ENCODE results near the gene EDN2. TPM values are rescaled to one million over a fixed set of nuclear protein-coding genes. Genes with fewer than 3 reads are reported as not detected.

EDN2 gene
- total RNA-seq, 2 donors from 2014 or later, result not detected

- no peak for TF ChIP-seq CTCF (IDR thresholded peaks at IDR 0.05)
- H3K4me1 ChIP-seq (ENCODE audit: control insufficient read depth in 1 of 2, low read depth in 2 of 2), result peaks cover 44 to 79% of the 10 kb centered on the region in 2 donors
- no peaks in the 10 kb centered on the region for H3K9me3 ChIP-seq
- no peak overlapping the region for H3K4me3 ChIP-seq
- ATAC-seq (ENCODE audit: insufficient number of reproducible peaks, low FRiP score, low read depth), result no peak
- H3K27me3 ChIP-seq (replicated peaks; ENCODE audit: insufficient read depth), result no peaks in the 10 kb centered on the region
- no peaks in the 10 kb centered on the region for H3K36me3 ChIP-seq
- DNase-seq (ENCODE audit: low spot score), result no peak
- peak overlapping the region; percentile 84 to 87 for H3K27ac ChIP-seq
These were observed 13.1 kb upstream of the EDN2 start for GRCh38 chr1:41497461-41498030.

GRCh38 chr1:41497056-41497440 lies 12.6 kb upstream of the EDN2 start:
- ATAC-seq (ENCODE audit: insufficient number of reproducible peaks, low FRiP score, low read depth), result no peak
- Histone ChIP-seq H3K36me3 (no peaks in the 10 kb centered on the region), H3K27ac (peak overlapping the region; percentile 84 to 87), H3K9me3 (no peaks in the 10 kb centered on the region), H3K27me3 (replicated peaks; ENCODE audit: insufficient read depth) (no peaks in the 10 kb centered on the region), H3K4me3 (peak overlapping the region; percentile 67), H3K4me1 (ENCODE audit: control insufficient read depth in 1 of 2, low read depth in 2 of 2) (peaks cover 44 to 83% of the 10 kb centered on the region in 2 donors)
- TF ChIP-seq CTCF (IDR thresholded peaks at IDR 0.05), result no peak
- no peak for DNase-seq (ENCODE audit: low spot score)

GRCh38 chr1:41496080-41497055 lies 11.9 kb upstream of the EDN2 start:
- Histone ChIP-seq H3K36me3 (no peaks in the 10 kb centered on the region), H3K27me3 (replicated peaks; ENCODE audit: insufficient read depth) (no peaks in the 10 kb centered on the region), H3K27ac (peak overlapping the region; percentile 84 to 87), H3K9me3 (no peaks in the 10 kb centered on the region), H3K4me3 (peak overlapping the region; percentile 67), H3K4me1 (ENCODE audit: control insufficient read depth in 1 of 2, low read depth in 2 of 2) (peaks cover 48 to 87% of the 10 kb centered on the region in 2 donors)
- DNase-seq (ENCODE audit: low spot score) (peak; percentile 47), ATAC-seq (ENCODE audit: insufficient number of reproducible peaks, low FRiP score, low read depth) (peak; percentile 68)
- TF ChIP-seq CTCF (IDR thresholded peaks at IDR 0.05), result no peak

GRCh38 chr1:41495210-41495948 lies 10.9 kb upstream of the EDN2 start:
- DNase-seq (ENCODE audit: low spot score) (no peak), ATAC-seq (ENCODE audit: insufficient number of reproducible peaks, low FRiP score, low read depth) (no peak)
- H3K4me3 ChIP-seq, result peak overlapping the region; percentile 67
- H3K36me3 ChIP-seq, result no peaks in the 10 kb centered on the region
- H3K4me1 ChIP-seq (ENCODE audit: control insufficient read depth in 1 of 2, low read depth in 2 of 2), result peaks cover 41 to 84% of the 10 kb centered on the region in 2 donors
- H3K9me3 ChIP-seq, result no peaks in the 10 kb centered on the region
- H3K27me3 ChIP-seq (replicated peaks; ENCODE audit: insufficient read depth), result no peaks in the 10 kb centered on the region
- peak overlapping the region; percentile 64 to 84 for H3K27ac ChIP-seq
- no peak for TF ChIP-seq CTCF (IDR thresholded peaks at IDR 0.05)
